Measurements from ENCODE around the gene TMEM18.

Gene TMEM18

GRCh38 chr2:651951-652373, 25.2 kb downstream of the TMEM18 start:
- no peak for DNase-seq (ENCODE audit: low read depth)

GRCh38 chr2:650343-651310, 26.6 kb downstream of the TMEM18 start:
- no peak for DNase-seq (ENCODE audit: low read depth)

GRCh38 chr2:649426-650342, 27.5 kb downstream of the TMEM18 start:
- no peak for DNase-seq (ENCODE audit: low read depth)

GRCh38 chr2:648476-649424, 28.5 kb downstream of the TMEM18 start:
- DNase-seq (ENCODE audit: low read depth) = no peak

- DNase-seq (ENCODE audit: low read depth) = no peak
Observed at GRCh38 chr2:647691-648231, 29.4 kb downstream of the TMEM18 start.

GRCh38 chr2:647003-647560, 30.1 kb downstream of the TMEM18 start:
- no peak for DNase-seq (ENCODE audit: low read depth)

GRCh38 chr2:644871-645270, 32.3 kb downstream of the TMEM18 start:
- no peak for DNase-seq (ENCODE audit: low read depth)

- DNase-seq (ENCODE audit: low read depth) = no peak
Observed at GRCh38 chr2:643761-644160, 33.4 kb downstream of the TMEM18 start.

- DNase-seq (ENCODE audit: low read depth) = no peak
Observed at GRCh38 chr2:643334-643733, 33.9 kb downstream of the TMEM18 start.

- DNase-seq (ENCODE audit: low read depth) = no peak
Observed at GRCh38 chr2:641872-642815, 35.1 kb downstream of the TMEM18 start.

- DNase-seq (ENCODE audit: low read depth) = no peak
Observed at GRCh38 chr2:641164-641871, 35.9 kb downstream of the TMEM18 start.

- DNase-seq (ENCODE audit: low read depth) = no peak
Observed at GRCh38 chr2:639703-640102, 37.5 kb downstream of the TMEM18 start.

- no peak for DNase-seq (ENCODE audit: low read depth)
Observed at GRCh38 chr2:637804-638203, 39.4 kb downstream of the TMEM18 start.

GRCh38 chr2:637406-637776, 39.8 kb downstream of the TMEM18 start:
- no peak for DNase-seq (ENCODE audit: low read depth)

GRCh38 chr2:636641-637405, 40.4 kb downstream of the TMEM18 start:
- peak; percentile 38 for DNase-seq (ENCODE audit: low read depth)

- DNase-seq (ENCODE audit: low read depth) = no peak
Observed at GRCh38 chr2:635687-636621, 41.3 kb downstream of the TMEM18 start.
